HG02852 (cell line): ENCODE results near the gene TBCK.

ENCODE experiments used
- ATAC-seq: cut with Tn5 transposase; IDR thresholded peaks from one replicate; pipeline ENCODE4 v1.9.1; 2021; ENCODE audit warnings: mild to moderate bottlenecking, moderate library complexity; ENCODE audit not compliant: unreplicated experiment

Gene TBCK

GRCh38 chr4:106049490-106049889 lies 266.5 kb downstream of the TBCK start:
- ATAC-seq = no peak

DNA sequence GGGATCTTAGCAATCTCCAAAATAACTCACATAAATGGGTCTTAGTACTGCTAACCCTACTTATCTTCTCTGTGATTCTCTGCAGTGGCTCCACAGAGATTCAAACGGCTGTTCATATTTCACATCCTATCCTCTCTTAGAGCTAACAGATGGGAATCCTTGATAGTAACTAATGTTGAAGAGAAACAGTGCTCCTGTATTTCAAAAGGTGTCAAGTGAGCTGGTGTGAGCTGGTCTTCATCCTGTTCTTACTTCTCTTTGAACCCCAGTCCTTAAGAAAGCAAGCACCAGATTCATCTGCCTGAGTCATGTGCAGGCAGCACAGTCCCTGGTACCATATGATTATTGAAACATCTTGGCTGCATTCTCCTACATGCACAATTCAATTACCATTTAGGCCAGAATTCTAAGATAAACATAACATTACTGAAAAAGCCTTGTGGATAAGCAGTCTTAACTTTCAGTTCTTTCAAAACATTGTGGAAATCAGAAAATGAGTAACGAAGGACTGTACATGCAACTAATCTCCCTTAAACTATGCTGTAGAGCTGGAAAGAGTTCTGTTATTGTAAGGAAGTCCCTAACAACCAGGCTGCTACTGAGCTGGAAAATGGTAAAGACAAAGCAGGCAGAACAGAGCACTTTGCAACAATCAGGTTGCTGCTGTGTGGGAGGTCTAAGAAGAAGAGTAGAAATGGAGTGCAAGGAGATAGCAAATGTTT lies 267.6 kb downstream of the TBCK start:
- ATAC-seq = no peak

DNA sequence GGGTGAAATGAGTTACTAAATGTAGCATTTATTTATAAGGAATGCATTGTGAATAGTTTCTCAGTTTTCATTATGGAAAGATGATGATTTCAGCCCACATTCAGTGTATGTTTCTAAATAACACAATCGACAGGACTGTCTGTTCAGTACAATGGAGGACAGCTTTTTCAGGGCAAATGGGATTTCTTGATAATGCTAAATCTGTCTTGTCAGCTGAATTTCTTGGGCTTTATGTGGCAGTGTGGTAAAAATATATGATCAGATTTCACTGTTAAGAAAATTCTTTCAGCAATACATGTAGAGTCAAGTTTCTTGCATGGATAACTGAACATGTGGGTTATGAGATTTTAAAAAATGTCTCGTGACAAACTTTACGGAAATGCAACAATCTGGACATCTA lies 269.9 kb downstream of the TBCK start:
- no peak for ATAC-seq

DNA sequence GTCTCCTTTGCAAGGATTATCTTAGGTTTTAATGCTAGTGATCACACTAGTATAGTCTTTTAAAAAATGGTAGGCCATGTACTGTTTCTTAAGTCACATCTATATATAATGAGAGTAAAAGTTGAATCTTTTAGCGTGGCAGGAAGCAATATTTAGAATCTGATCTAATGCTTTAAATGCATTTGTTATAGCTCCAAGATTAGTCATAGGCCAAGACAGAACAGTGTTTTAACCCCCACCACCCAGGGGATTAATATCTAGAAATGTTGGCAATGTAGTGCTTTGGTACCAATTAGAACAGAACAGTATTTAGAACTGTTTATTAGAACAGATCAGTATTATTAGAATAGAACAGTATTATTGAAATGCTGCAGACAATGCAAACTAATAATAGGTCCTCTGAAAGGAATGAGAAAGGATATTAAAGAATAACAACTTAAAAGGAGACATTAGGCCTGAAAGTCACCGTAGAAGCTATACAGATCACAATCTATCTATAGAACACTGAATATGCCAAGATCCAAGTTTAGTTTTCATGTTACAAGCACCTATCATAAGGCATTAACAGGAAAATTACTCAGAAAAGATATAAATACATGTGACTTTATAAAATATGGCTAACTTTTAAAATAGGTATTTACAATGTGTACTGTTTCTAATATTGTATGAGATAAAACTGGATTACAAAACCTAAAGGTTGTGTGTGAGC lies 274.6 kb downstream of the TBCK start:
- no peak for ATAC-seq

DNA sequence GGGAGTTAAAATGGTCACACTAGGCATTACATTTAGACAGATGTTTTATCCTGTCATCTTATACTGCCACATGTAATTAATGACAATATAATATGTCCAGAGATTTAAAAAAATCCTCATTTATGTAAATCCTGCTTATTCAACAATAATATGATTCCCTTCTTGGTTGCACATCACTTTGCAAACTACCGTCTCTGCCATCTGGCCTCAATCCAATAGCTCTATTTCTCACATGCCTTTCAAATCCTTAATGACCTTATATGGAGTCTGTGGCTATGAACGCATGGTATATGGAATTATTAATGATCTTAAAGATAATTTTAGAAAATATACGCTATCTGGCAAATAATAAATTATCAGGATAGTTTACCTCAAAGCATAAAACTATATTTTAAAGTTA lies 276.2 kb downstream of the TBCK start:
- no peak for ATAC-seq

DNA sequence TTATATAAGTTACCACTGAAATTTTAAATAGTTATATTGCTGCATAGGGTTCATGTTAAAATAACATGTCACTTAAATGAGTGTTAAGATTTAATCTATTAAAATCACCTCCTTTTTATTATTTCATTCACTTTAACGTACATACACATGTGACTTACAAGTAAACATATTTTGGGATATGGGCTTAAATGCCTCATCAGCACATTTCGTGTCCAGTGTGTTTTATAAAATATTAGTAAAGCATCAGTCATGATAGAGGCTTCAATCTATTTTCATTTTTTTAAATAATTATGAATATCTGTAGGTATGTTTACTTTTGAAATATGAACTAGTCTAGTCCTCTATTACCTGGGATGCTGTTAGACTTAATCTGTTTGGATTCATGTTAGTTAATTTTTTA lies 277.1 kb downstream of the TBCK start:
- no peak for ATAC-seq

- no peak for ATAC-seq
These were observed 278.0 kb downstream of the TBCK start for GRCh38 chr4:106038012-106038411.

- no peak for ATAC-seq
These were observed 279.2 kb downstream of the TBCK start for GRCh38 chr4:106036848-106037247.

- no peak for ATAC-seq
These were observed 279.7 kb downstream of the TBCK start for GRCh38 chr4:106036334-106036733.

GRCh38 chr4:106035204-106035603 lies 280.8 kb downstream of the TBCK start:
- no peak for ATAC-seq

- no peak for ATAC-seq
These were observed 281.3 kb downstream of the TBCK start for GRCh38 chr4:106034751-106035150.

- ATAC-seq = no peak
These were observed 281.8 kb downstream of the TBCK start for GRCh38 chr4:106034220-106034619.

GRCh38 chr4:106033469-106033868 lies 282.5 kb downstream of the TBCK start:
- ATAC-seq = no peak

- no peak for ATAC-seq
These were observed 283.1 kb downstream of the TBCK start for GRCh38 chr4:106032851-106033286.

GRCh38 chr4:106022454-106022853 lies 293.6 kb downstream of the TBCK start:
- no peak for ATAC-seq

GRCh38 chr4:106021737-106022410 lies 294.1 kb downstream of the TBCK start:
- no peak for ATAC-seq

GRCh38 chr4:106019771-106020170 lies 296.2 kb downstream of the TBCK start:
- ATAC-seq = no peak

- ATAC-seq = no peak
These were observed 298.0 kb downstream of the TBCK start for GRCh38 chr4:106017975-106018374.

- no peak for ATAC-seq
These were observed 304.6 kb downstream of the TBCK start for GRCh38 chr4:106011387-106011786.

DNA sequence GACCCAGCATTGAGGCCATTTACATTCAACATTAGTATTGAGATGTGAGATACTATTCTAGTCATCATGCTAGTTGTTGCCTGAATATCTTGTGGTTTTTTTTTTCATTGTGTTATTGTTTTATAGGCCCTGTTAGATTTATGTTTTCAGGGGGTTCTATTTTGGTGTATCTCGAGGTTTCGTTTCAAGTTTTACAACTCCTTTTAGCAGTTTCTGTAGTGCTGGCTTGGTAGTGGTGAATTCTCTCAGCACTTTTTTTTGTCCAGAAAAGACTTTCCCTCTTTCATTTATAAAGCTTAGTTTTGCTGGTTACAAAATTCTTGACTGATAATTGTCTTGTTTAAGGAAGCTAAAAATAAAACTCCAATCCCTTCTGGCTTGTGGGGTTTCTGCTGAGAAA lies 305.2 kb downstream of the TBCK start:
- no peak for ATAC-seq

GRCh38 chr4:106002994-106003393 lies 313.0 kb downstream of the TBCK start:
- no peak for ATAC-seq
